Suprapubic skin (tissue), 3 donors: ENCODE data around the gene LARGE1.

Experiments used
- CTCF ChIP-seq, 2 donors: fragments of 200-600 bp in 1 of 2; fragments of 450-650 bp in 1 of 2; sonication (generic) in 1 of 2; IDR thresholded peaks; one replicate each; pipeline ENCODE4 v1.5.1; 2016 to 2019; ENCODE audit warnings: antibody characterized with exemption in 2 of 2, mild to moderate bottlenecking in 1 of 2, moderate library complexity in 1 of 2
- POLR2A ChIP-seq, 2 donors: fragments of 450-650 bp; IDR thresholded peaks; one replicate each; pipeline ENCODE4 v1.6.1; 2017; ENCODE audit warnings: antibody characterized with exemption in 2 of 2, mild to moderate bottlenecking in 2 of 2, moderate library complexity in 2 of 2

DNA sequence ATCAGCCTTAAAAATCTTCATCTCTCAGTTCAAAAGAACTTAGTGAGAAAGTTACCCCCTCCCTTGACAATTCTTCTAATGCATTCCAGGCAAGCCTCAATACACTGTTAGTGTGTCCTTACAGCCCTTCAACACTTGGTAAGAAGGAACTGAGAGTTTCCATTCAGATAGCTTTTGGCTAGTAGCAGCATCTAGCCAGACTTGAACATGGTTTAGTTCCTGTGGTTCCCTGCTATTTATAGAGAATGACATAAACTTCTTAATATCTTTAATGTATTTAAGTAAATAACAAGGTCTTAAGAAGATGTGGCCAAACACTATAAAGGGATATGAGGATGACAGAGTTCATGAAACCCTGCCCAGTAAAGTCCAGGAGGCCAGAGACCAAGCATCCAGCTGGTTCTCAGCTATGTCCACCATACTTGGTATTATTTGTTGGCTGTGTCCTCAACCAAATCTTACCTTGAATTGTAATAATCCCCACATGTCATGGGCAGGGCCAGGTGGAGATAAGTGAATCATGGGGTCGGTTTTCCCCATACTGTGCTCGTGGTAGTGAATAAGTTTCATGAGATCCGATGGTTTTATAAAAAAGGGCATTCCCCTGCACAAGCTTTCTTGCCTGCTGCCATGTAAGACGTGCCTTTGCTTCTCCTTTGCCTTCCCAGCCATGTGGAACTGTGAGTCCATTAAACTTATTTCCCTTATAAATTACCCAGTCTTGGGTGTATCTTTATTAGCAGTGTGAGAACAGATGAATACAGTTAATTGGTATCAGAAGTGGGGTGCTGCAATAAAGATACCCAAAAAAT is 132.4 kb downstream of the LARGE1 start:
- TF ChIP-seq CTCF (IDR thresholded peaks at IDR 0.05): no peak
- TF ChIP-seq POLR2A (IDR thresholded peaks at IDR 0.05): no peak
